IMR-90 (cell line): Measurements from ENCODE around the gene ACOX3. TPM values are rescaled to one million over a fixed set of nuclear protein-coding genes. Genes with fewer than 3 reads are reported as not detected.
A peak's percentile ranks its signal among the peaks of the same experiment; 100 is the strongest.

ENCODE experiments used
- ATAC-seq: fragments of 200-7000 bp; cut with Tn5 transposase; 2 replicates; pipeline ENCODE4 v1.9.1; 2020; ENCODE audit warnings: low read depth, mild to moderate bottlenecking, moderate library complexity
- BruUV-seq: library from RNA; stranded (reverse); fragments of 400-500 nt; replicated peaks from 2 replicates; lab custom pipeline; 2021; lab: Mats Ljungman, UMichigan
- CTCF ChIA-PET: fragments of 300-600 bp; formaldehyde crosslinking; extraction: SDS; loops from one replicate; lab custom pipeline; 2021; ENCODE audit warnings: antibody characterized with exemption; lab: Yijun Ruan, JAX
- POLR2A ChIA-PET: fragments of 300-600 bp; sonication (Branson Sonifier 250); formaldehyde crosslinking; loops from one replicate; lab custom pipeline; 2022; ENCODE audit warnings: antibody characterized with exemption; ENCODE audit not compliant: unreplicated experiment; lab: Charles Lee
- DNase-seq: peaks from one replicate; pipeline ENCODE4 v3.0.0; 2013
- H2AFZ ChIP-seq: replicated peaks from 2 replicates; pipeline ENCODE3; 2013; ENCODE audit warnings: low read length, mild to moderate bottlenecking; ENCODE audit not compliant: poor library complexity
- H2AK5ac ChIP-seq: 2 replicates; pipeline ENCODE4 v1.6.1; 2013; ENCODE audit warnings: low read depth, low read length, inconsistent platforms
- H2AK9ac ChIP-seq: replicated peaks from 2 replicates; pipeline ENCODE3; 2013; ENCODE audit warnings: mild to moderate bottlenecking, low read depth, low read length, moderate library complexity; ENCODE audit not compliant: poor library complexity
- H2BK120ac ChIP-seq: 2 replicates; pipeline ENCODE4 v1.6.1; 2013; ENCODE audit warnings: low read depth, low read length, inconsistent platforms
- H2BK15ac ChIP-seq: 3 replicates; pipeline ENCODE4 v1.6.1; 2013; ENCODE audit warnings: low read depth, low read length, inconsistent platforms
- H2BK20ac ChIP-seq: 2 replicates; pipeline ENCODE4 v1.6.1; 2013; ENCODE audit warnings: low read depth, mild to moderate bottlenecking, inconsistent platforms, low read length, moderate library complexity
- H2BK5ac ChIP-seq: 2 replicates; pipeline ENCODE4 v1.6.1; 2013; ENCODE audit warnings: mild to moderate bottlenecking, low read depth, low read length, inconsistent platforms; ENCODE audit not compliant: poor library complexity, severe bottlenecking
- H3K14ac ChIP-seq: replicated peaks from 2 replicates; pipeline ENCODE4 v1.6.1; 2013; ENCODE audit warnings: low read depth, low read length, inconsistent platforms
- H3K18ac ChIP-seq: 2 replicates; pipeline ENCODE4 v1.6.1; 2013; ENCODE audit warnings: low read depth, low read length, control low read depth
- H3K23ac ChIP-seq: 2 replicates; pipeline ENCODE4 v1.6.1; 2013; ENCODE audit warnings: low read depth, low read length, inconsistent platforms
- H3K27ac ChIP-seq: 2 replicates; pipeline ENCODE4 v1.5.1; 2013; ENCODE audit warnings: mild to moderate bottlenecking, control low read depth, low read length; ENCODE audit not compliant: insufficient read depth
- H3K27me3 ChIP-seq: 2 replicates; pipeline ENCODE4 v1.6.1; 2013; ENCODE audit warnings: low read length; ENCODE audit not compliant: control insufficient read depth, insufficient read depth
- H3K36me3 ChIP-seq: 2 replicates; pipeline ENCODE4 v1.6.1; 2013; ENCODE audit warnings: low read length, mixed read lengths; ENCODE audit not compliant: control insufficient read depth, insufficient read depth
- H3K4ac ChIP-seq: 2 replicates; pipeline ENCODE4 v1.6.1; 2013; ENCODE audit warnings: low read depth, low read length, inconsistent platforms
- H3K4me1 ChIP-seq: 2 replicates; pipeline ENCODE4 v1.6.1; 2013; ENCODE audit warnings: low read length, mixed read lengths; ENCODE audit not compliant: control insufficient read depth, insufficient read depth
- H3K4me2 ChIP-seq: 2 replicates; pipeline ENCODE4 v1.6.1; 2013; ENCODE audit warnings: low read depth, mild to moderate bottlenecking, control low read depth, low read length, moderate library complexity
- H3K4me3 ChIP-seq: 2 replicates; pipeline ENCODE4 v1.5.1; 2013; ENCODE audit warnings: low read depth, mild to moderate bottlenecking, control low read depth, low read length, moderate library complexity; ENCODE audit not compliant: insufficient read depth
- H3K56ac ChIP-seq: 2 replicates; pipeline ENCODE4 v1.6.1; 2013; ENCODE audit warnings: low read length, inconsistent platforms; ENCODE audit not compliant: insufficient read depth; ENCODE audit errors: extremely low read depth
- H3K79me1 ChIP-seq, 2 experiments: 2 replicates each; pipeline ENCODE4 v1.6.1; 2013; ENCODE audit warnings: low read length in 2 of 2, inconsistent platforms in 1 of 2, low read depth in 1 of 2
- H3K9ac ChIP-seq: 2 replicates; pipeline ENCODE4 v1.6.1; 2013; ENCODE audit warnings: low read depth, low read length, control low read depth
- H3K9me1 ChIP-seq: 2 replicates; pipeline ENCODE4 v1.6.1; 2013; ENCODE audit warnings: low read length, inconsistent platforms; ENCODE audit not compliant: insufficient read depth
- H3K9me3 ChIP-seq: 2 replicates; pipeline ENCODE4 v1.6.1; 2013; ENCODE audit warnings: low read length; ENCODE audit not compliant: control insufficient read depth, insufficient read depth
- H4K20me1 ChIP-seq: 2 replicates; pipeline ENCODE4 v1.6.1; 2013; ENCODE audit warnings: low read length, inconsistent platforms; ENCODE audit not compliant: insufficient read depth
- H4K5ac ChIP-seq: 2 replicates; pipeline ENCODE4 v1.6.1; 2013; ENCODE audit warnings: mild to moderate bottlenecking, low read depth, low read length, control low read depth
- H4K8ac ChIP-seq, 2 experiments: 2 replicates each; pipeline ENCODE4 v1.6.1; 2013; ENCODE audit warnings: low read depth in 2 of 2, low read length in 2 of 2, control low read depth in 1 of 2, inconsistent platforms in 1 of 2
- H4K91ac ChIP-seq: 2 replicates; pipeline ENCODE4 v1.6.1; 2013; ENCODE audit warnings: low read depth, low read length, inconsistent platforms; ENCODE audit not compliant: insufficient read depth
- BHLHE40 ChIP-seq: fragments of 150-350 bp; IDR thresholded peaks from 2 replicates; pipeline ENCODE4 v1.6.1; 2016; ENCODE audit warnings: mild to moderate bottlenecking, low read depth, low read length
- CEBPB ChIP-seq: IDR thresholded peaks from 2 replicates; pipeline ENCODE4 v1.6.1; 2012; ENCODE audit warnings: low read depth, low read length, improper control_type of control experiment
- CHD1 ChIP-seq: IDR thresholded peaks from 2 replicates; pipeline ENCODE4 v1.6.1; 2012; ENCODE audit warnings: low read depth, low read length, improper control_type of control experiment
- CTCF ChIP-seq: conservative IDR thresholded peaks from 2 replicates; pipeline ENCODE4 v1.5.1; 2012; ENCODE audit warnings: mild to moderate bottlenecking, low read depth, low read length, improper control_type of control experiment
- FOS ChIP-seq: fragments of 150-350 bp; IDR thresholded peaks from 2 replicates; pipeline ENCODE4 v1.6.1; 2016; ENCODE audit warnings: low read depth, low read length
- MAFK ChIP-seq: IDR thresholded peaks from 2 replicates; pipeline ENCODE4 v1.6.1; 2012; ENCODE audit warnings: low read depth, low read length, improper control_type of control experiment
- MAZ ChIP-seq: IDR thresholded peaks from 2 replicates; pipeline ENCODE4 v1.6.1; 2012; ENCODE audit warnings: low read depth, mild to moderate bottlenecking, low read length, improper control_type of control experiment, moderate library complexity, borderline replicate concordance
- NFE2L2 ChIP-seq: fragments of 150-350 bp; IDR thresholded peaks from 2 replicates; pipeline ENCODE4 v1.6.1; 2016; ENCODE audit warnings: low read depth, mild to moderate bottlenecking, low read length
- POLR2A ChIP-seq: IDR thresholded peaks from 2 replicates; pipeline ENCODE4 v1.6.1; 2012; ENCODE audit warnings: mild to moderate bottlenecking, low read depth, low read length
- RAD21 ChIP-seq: IDR thresholded peaks from 2 replicates; pipeline ENCODE4 v1.6.1; 2012; ENCODE audit warnings: low read length, improper control_type of control experiment
- SMC3 ChIP-seq: fragments of 150-350 bp; IDR thresholded peaks from 2 replicates; pipeline ENCODE4 v1.6.1; 2016; ENCODE audit warnings: low read depth, mild to moderate bottlenecking, antibody characterized with exemption, low read length, moderate library complexity
- WGBS, 2 experiments: methylation state at CpG; one replicate each; pipeline versions ENCODE4 v1.1.5 to v1.1.7; 2013; ENCODE audit warnings: missing lambda C conversion rate in 2 of 2; ENCODE audit not compliant: insufficient read length in 1 of 2; ENCODE audit errors: extremely low coverage in 2 of 2; 5-methylcytosine and 5-hydroxymethylcytosine counted together
- dilution Hi-C: fragments of 300-500 bp; cut with HindIII; formaldehyde crosslinking; loops from one replicate; pipeline ENCODE4 v1.14.3; 2018; ENCODE audit warnings: low sequenced_read_pairs; ENCODE audit not compliant: unreplicated experiment
- in situ Hi-C: fragments of 300-500 bp; cut with MboI; formaldehyde crosslinking; loops from 3 replicates; pipeline ENCODE4 v1.14.3; 2019; ENCODE audit warnings: low sequenced_read_pairs, inconsistent platforms, mixed read lengths
- intact Hi-C: fragments of 100-400 bp; cut with micrococcal nuclease; formaldehyde crosslinking; loops from 2 replicates; pipeline ENCODE4 v1.10.0; 2022
- polyA plus RNA-seq, 3 experiments: library from polyadenylated mRNA; depleted of rRNA; stranded (reverse); fragments of >200 nt; gene quantifications; 2 replicates each; pipeline ENCODE4 v1.2.3, GENCODE V29; 2012; ENCODE audit warnings: low replicate concordance in 1 of 3
- total RNA-seq: library from RNA; depleted of rRNA; stranded (reverse); fragments of >200 nt; gene quantifications from 2 replicates; pipeline ENCODE4 v1.2.3, GENCODE V29; 2012
- TF ChIP-seq, protein P1 (sequence below): fragments of 150-350 bp; IDR thresholded peaks from 2 replicates; pipeline ENCODE4 v1.6.1; 2017; ENCODE audit warnings: mild to moderate bottlenecking, antibody characterized with exemption, low read length, low read depth
- TF ChIP-seq, protein P2 (sequence below): fragments of 150-350 bp; IDR thresholded peaks from 2 replicates; pipeline ENCODE4 v1.6.1; 2016; ENCODE audit warnings: low read depth, mild to moderate bottlenecking, low read length, moderate library complexity, borderline replicate concordance

ACOX3 gene
- total and polyA plus RNA-seq, 2 of the 4 experiments (the other 2 are of a cell fraction): 15.2 to 25.8 TPM

GRCh38 chr4:8403173-8403753 lies 37.3 kb downstream of the ACOX3 start (continued):
- TF ChIP-seq NFE2L2: peak; percentile 22; the same call in 1 of the 2 replicates

DNA sequence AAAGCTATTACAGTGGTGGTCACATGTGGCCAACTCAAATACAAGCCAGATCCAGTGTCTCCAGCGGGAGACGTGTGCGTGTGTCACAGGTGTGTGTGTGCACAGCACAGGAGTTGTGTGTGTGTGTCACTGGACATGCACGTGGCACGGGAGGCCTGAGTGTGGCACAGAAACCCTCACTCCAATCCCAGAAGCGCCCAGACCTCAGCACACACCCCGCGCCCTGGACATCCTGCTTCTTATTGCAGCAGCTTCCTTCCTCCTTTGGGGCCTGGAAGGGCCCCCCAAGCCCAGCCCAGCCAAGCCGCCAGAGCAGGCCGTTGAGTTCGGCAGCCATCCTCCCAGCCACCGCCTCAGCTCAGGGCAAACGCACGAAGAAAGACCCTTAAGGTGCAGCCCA lies 37.9 kb downstream of the ACOX3 start:
- H4K5ac ChIP-seq: no peak overlapping the region
- no peak overlapping the region for H3K4me3 ChIP-seq
- in situ Hi-C loops (loop anchor here (5.0 kb wide), 2 partner anchors 160 to 225 kb away; no protein-coding TSS in a partner anchor), intact Hi-C loops (loop anchor here (1.0 kb wide), 5 partner anchors 127 to 225 kb away; no protein-coding TSS in a partner anchor), dilution Hi-C loops (no loop called here)
- ATAC-seq (no peak), DNase-seq (no peak)
- no peak overlapping the region for H2BK15ac ChIP-seq
- no peak overlapping the region for H3K56ac ChIP-seq
- H2AK5ac ChIP-seq: peak overlapping the region; percentile 43; the same call in 1 of the 2 replicates
- POLR2A ChIA-PET: no interaction called here
- no peak overlapping the region for H4K8ac ChIP-seq
- H2AK9ac ChIP-seq: no peak overlapping the region
- no CpG with 5 or more reads among the region's 14 CpGs for WGBS, 2 experiments
- no peak overlapping the region for H2BK5ac ChIP-seq
- CTCF ChIA-PET: interaction anchor here (0.9 to 3.6 kb wide), 7 partner anchors 9 to 226 kb away, joined by 3 to 18 read pairs (median 8); no protein-coding TSS in a partner anchor
- H3K36me3 ChIP-seq: peaks cover 23% of the 10 kb centered on the region
- H3K9me1 ChIP-seq: no peaks in the 10 kb centered on the region
- H4K20me1 ChIP-seq: no peaks in the 10 kb centered on the region
- H2BK120ac ChIP-seq: no peak overlapping the region
- no peak overlapping the region for H3K4ac ChIP-seq
- no peaks in the 10 kb centered on the region for H3K9me3 ChIP-seq
- H3K14ac ChIP-seq: no peak overlapping the region
- no peak overlapping the region for H2BK20ac ChIP-seq
- H3K4me2 ChIP-seq: no peak overlapping the region
- H3K23ac ChIP-seq: no peak overlapping the region
- H3K9ac ChIP-seq: no peak overlapping the region
- no peak overlapping the region for H3K27ac ChIP-seq
- H3K4me1 ChIP-seq: no peaks in the 10 kb centered on the region
- H3K18ac ChIP-seq: no peak overlapping the region
- H3K27me3 ChIP-seq: no peaks in the 10 kb centered on the region
- no peak overlapping the region for H4K91ac ChIP-seq
- peaks cover 0 to 3% of the 10 kb centered on the region in 2 experiments; a peak in 1 of 4 replicates for H3K79me1 ChIP-seq
- BruUV-seq: no TSS peak
- no peak overlapping the region for H2AFZ ChIP-seq
- no peak for TF ChIP-seq POLR2A
- TF ChIP-seq MAFK: no peak
- TF ChIP-seq NFE2L2: no peak
- no peak for TF ChIP-seq MAZ
- TF ChIP-seq SMC3: no peak
- TF ChIP-seq FOS: no peak
- TF ChIP-seq CTCF: no peak
- TF ChIP-seq CEBPB: no peak
- no peak for TF ChIP-seq RAD21
- TF ChIP-seq, protein P1, sequence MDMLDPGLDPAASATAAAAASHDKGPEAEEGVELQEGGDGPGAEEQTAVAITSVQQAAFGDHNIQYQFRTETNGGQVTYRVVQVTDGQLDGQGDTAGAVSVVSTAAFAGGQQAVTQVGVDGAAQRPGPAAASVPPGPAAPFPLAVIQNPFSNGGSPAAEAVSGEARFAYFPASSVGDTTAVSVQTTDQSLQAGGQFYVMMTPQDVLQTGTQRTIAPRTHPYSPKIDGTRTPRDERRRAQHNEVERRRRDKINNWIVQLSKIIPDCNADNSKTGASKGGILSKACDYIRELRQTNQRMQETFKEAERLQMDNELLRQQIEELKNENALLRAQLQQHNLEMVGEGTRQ: no peak
- TF ChIP-seq, protein P2, sequence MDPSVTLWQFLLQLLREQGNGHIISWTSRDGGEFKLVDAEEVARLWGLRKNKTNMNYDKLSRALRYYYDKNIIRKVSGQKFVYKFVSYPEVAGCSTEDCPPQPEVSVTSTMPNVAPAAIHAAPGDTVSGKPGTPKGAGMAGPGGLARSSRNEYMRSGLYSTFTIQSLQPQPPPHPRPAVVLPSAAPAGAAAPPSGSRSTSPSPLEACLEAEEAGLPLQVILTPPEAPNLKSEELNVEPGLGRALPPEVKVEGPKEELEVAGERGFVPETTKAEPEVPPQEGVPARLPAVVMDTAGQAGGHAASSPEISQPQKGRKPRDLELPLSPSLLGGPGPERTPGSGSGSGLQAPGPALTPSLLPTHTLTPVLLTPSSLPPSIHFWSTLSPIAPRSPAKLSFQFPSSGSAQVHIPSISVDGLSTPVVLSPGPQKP: no peak
- TF ChIP-seq BHLHE40: no peak
- no peak for TF ChIP-seq CHD1
